ENCODE data around the gene DUSP5.
A peak's percentile ranks its signal among the peaks of the same experiment; 100 is the strongest.

The DUSP5 gene

GRCh38 chr10:110499796-110500514 is 2.2 kb downstream of the DUSP5 start:
- FAIRE-seq, result no peak
- no peak for DNase-seq (ENCODE audit: low spot score)

GRCh38 chr10:110500515-110500905 is 2.8 kb downstream of the DUSP5 start:
- no peak for FAIRE-seq
- peak; percentile 46 for DNase-seq (ENCODE audit: low spot score)

- DNase-seq (ENCODE audit: low spot score), result peak; percentile 93
- FAIRE-seq, result no peak
Measured at GRCh38 chr10:110501142-110501937, 3.6 kb downstream of the DUSP5 start.

- FAIRE-seq (no peak), DNase-seq (ENCODE audit: low spot score) (no peak)
Measured at GRCh38 chr10:110502072-110502845, 4.6 kb downstream of the DUSP5 start.

GRCh38 chr10:110502851-110503301 is 5.2 kb downstream of the DUSP5 start:
- DNase-seq (ENCODE audit: low spot score) (no peak), FAIRE-seq (peak; percentile 20)

- DNase-seq (ENCODE audit: low spot score) (no peak), FAIRE-seq (no peak)
Measured at GRCh38 chr10:110503528-110504110, 5.9 kb downstream of the DUSP5 start.

- DNase-seq (ENCODE audit: low spot score) (no peak), FAIRE-seq (no peak)
Measured at GRCh38 chr10:110504111-110504735, 6.5 kb downstream of the DUSP5 start.

- FAIRE-seq, result no peak
- DNase-seq (ENCODE audit: low spot score), result no peak
Measured at GRCh38 chr10:110505130-110505770, 7.5 kb downstream of the DUSP5 start.

GRCh38 chr10:110506448-110506847 is 8.7 kb downstream of the DUSP5 start:
- DNase-seq (ENCODE audit: low spot score) (no peak), FAIRE-seq (no peak)

- DNase-seq (ENCODE audit: low spot score) (no peak), FAIRE-seq (no peak)
Measured at GRCh38 chr10:110507346-110507745, 9.6 kb downstream of the DUSP5 start.

GRCh38 chr10:110508159-110508788 is 10.6 kb downstream of the DUSP5 start:
- FAIRE-seq (no peak), DNase-seq (ENCODE audit: low spot score) (no peak)

- FAIRE-seq, result no peak
- DNase-seq (ENCODE audit: low spot score), result no peak
Measured at GRCh38 chr10:110508806-110509544, 11.3 kb downstream of the DUSP5 start.

GRCh38 chr10:110509560-110509959 is 11.9 kb downstream of the DUSP5 start:
- FAIRE-seq (no peak), DNase-seq (ENCODE audit: low spot score) (no peak)

GRCh38 chr10:110510086-110510485 is 12.4 kb downstream of the DUSP5 start:
- no peak for FAIRE-seq
- no peak for DNase-seq (ENCODE audit: low spot score)

- DNase-seq (ENCODE audit: low spot score), result no peak
- no peak for FAIRE-seq
Measured at GRCh38 chr10:110510730-110511129, 13.0 kb downstream of the DUSP5 start.

- DNase-seq (ENCODE audit: low spot score), result no peak
- no peak for FAIRE-seq
Measured at GRCh38 chr10:110511734-110512449, 14.2 kb downstream of the DUSP5 start.

GRCh38 chr10:110512461-110513187 is 14.9 kb downstream of the DUSP5 start:
- peak; percentile 80 for DNase-seq (ENCODE audit: low spot score)
- peak; percentile 72 for FAIRE-seq

- DNase-seq (ENCODE audit: low spot score), result no peak
- no peak for FAIRE-seq
Measured at GRCh38 chr10:110513949-110514348, 16.2 kb downstream of the DUSP5 start.
